Mammary epithelial cell (primary cell): ENCODE data around the gene GATA2.
A peak's percentile ranks its signal among the peaks of the same experiment; 100 is the strongest.

Experiments
- EZH2 ChIP-seq: IDR thresholded peaks from 2 replicates; pipeline ENCODE4 v1.6.1; 2012; ENCODE audit warnings: low read length, inconsistent platforms, borderline replicate concordance
- TF ChIP-seq, protein P1 (sequence below), 2 donors: IDR thresholded peaks in 1 of 2; conservative IDR thresholded peaks in 1 of 2; 2 replicates each; pipeline ENCODE4 v1.5.1; 2011 to 2012; ENCODE audit warnings: inconsistent platforms in 2 of 2, low read length in 2 of 2, mild to moderate bottlenecking in 2 of 2, control low read depth in 1 of 2, low read depth in 1 of 2; ENCODE audit not compliant: insufficient read depth in 1 of 2; ENCODE audit errors: extremely low read depth in 1 of 2

DNA sequence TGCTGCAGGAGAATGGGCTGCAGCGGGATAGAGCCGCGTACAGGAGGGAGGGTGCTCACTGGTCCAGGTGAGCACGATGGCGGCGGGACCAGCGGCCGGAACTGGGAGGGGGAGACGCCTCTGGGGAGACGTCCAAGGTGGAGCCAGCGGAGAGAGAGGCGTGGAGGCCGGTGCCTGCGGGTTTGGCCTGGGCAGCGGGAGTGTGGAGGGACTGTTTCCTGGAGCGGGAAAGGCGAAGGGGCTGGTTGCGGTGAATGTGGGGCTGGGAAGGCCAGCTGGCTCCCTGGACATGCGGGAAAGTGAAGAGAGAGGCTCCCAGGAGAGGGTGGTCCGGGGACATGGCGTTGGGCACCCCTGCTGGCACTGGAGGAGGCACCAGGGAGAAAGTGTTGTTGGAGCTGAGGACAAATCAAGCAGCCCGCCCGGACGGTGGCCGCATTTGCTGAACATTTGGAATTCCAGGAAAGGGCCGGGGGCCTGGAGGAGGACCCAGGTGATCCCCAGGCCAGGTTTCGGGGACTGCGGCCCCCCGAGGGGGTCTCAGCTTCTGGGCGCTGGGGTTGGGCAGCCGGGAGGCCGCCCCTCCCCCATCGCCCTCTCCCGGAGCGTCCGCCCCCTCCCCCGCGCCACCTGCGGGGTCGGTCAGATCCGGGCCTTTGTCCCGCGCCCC is 60.6 kb downstream of the GATA2 start:
- TF ChIP-seq EZH2 = peak; percentile 34
- TF ChIP-seq, protein P1, sequence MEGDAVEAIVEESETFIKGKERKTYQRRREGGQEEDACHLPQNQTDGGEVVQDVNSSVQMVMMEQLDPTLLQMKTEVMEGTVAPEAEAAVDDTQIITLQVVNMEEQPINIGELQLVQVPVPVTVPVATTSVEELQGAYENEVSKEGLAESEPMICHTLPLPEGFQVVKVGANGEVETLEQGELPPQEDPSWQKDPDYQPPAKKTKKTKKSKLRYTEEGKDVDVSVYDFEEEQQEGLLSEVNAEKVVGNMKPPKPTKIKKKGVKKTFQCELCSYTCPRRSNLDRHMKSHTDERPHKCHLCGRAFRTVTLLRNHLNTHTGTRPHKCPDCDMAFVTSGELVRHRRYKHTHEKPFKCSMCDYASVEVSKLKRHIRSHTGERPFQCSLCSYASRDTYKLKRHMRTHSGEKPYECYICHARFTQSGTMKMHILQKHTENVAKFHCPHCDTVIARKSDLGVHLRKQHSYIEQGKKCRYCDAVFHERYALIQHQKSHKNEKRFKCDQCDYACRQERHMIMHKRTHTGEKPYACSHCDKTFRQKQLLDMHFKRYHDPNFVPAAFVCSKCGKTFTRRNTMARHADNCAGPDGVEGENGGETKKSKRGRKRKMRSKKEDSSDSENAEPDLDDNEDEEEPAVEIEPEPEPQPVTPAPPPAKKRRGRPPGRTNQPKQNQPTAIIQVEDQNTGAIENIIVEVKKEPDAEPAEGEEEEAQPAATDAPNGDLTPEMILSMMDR (conservative IDR thresholded peaks at IDR 0.05 in 1 of 2, IDR thresholded peaks at IDR 0.05 in 1 of 2; ENCODE audit: extremely low read depth in 1 of 2, insufficient read depth in 1 of 2, low read depth in 1 of 2, low read length in 2 of 2) = no peak
